ENCODE results near the gene ZER1.

The ZER1 gene

GRCh38 chr9:128684325-128685199, 87.2 kb downstream of the ZER1 start:
- peak; percentile 73 to 84 for DNase-seq
- Mint-ChIP-seq H3K27me3 (no peaks in the 10 kb centered on the region), H3K9me3 (no peaks in the 10 kb centered on the region), H3K4me1 (peaks cover 58% of the 10 kb centered on the region), H3K4me3 (peak overlapping the region; percentile 95 to 99), H3K27ac (peak overlapping the region; percentile 94 to 98)
- peak; percentile 71 for ATAC-seq

- ATAC-seq = no peak
- no peaks in the 10 kb centered on the region for H3K9me3 Mint-ChIP-seq
- H3K27ac Mint-ChIP-seq = peak overlapping the region; percentile 94 to 98
- DNase-seq = no peak
- H3K27me3 Mint-ChIP-seq = no peaks in the 10 kb centered on the region
- peaks cover 58% of the 10 kb centered on the region for H3K4me1 Mint-ChIP-seq
- H3K4me3 Mint-ChIP-seq = peak overlapping the region; percentile 95 to 99
Observed at GRCh38 chr9:128684065-128684324, 87.7 kb downstream of the ZER1 start.

GRCh38 chr9:128683340-128684064, 88.2 kb downstream of the ZER1 start:
- peak; percentile 50 for ATAC-seq
- Mint-ChIP-seq H3K4me1 (peaks cover 58% of the 10 kb centered on the region), H3K27ac (peak overlapping the region; percentile 94 to 98), H3K9me3 (no peaks in the 10 kb centered on the region), H3K4me3 (peak overlapping the region; percentile 95 to 99), H3K27me3 (no peaks in the 10 kb centered on the region)
- DNase-seq = peak; percentile 27 to 55

All from stimulated activated naive CD8-positive, alpha-beta T cell treated with anti-CD3 and anti-CD28 coated beads, Interleukin-15, amount 100 ng/mL, for 72 hours (primary cell).